IPS-11a (cell line): Measurements from ENCODE around the gene SRD5A3.
"Not testable (repeated sequence)": the region's sequence is repeated elsewhere in the genome, so short reads cannot be mapped to it uniquely, and the experiment has no call there.

Source experiments
- H3K4me3 ChIP-seq: one replicate; pipeline ENCODE4 v1.5.1; 2013; ENCODE audit warnings: low read depth, low read length, control low read depth

The SRD5A3 gene

GRCh38 chr4:55345054-55345453, 988 bp upstream of the SRD5A3 start:
- H3K4me3 ChIP-seq, result no peak overlapping the region

GRCh38 chr4:55346851-55347255, 811 bp downstream of the SRD5A3 start:
- peak overlapping the region; percentile 65 for H3K4me3 ChIP-seq

- no peak overlapping the region for H3K4me3 ChIP-seq
Observed at GRCh38 chr4:55347610-55348228, 1.7 kb downstream of the SRD5A3 start.

GRCh38 chr4:55348466-55348865, 2.4 kb downstream of the SRD5A3 start:
- no peak overlapping the region for H3K4me3 ChIP-seq

GRCh38 chr4:55350870-55351269, 4.8 kb downstream of the SRD5A3 start:
- not testable (repeated sequence) for H3K4me3 ChIP-seq

GRCh38 chr4:55351824-55352223, 5.8 kb downstream of the SRD5A3 start:
- H3K4me3 ChIP-seq, result no peak overlapping the region

- no peak overlapping the region for H3K4me3 ChIP-seq
Observed at GRCh38 chr4:55352726-55353125, 6.7 kb downstream of the SRD5A3 start.

GRCh38 chr4:55353228-55353747, 7.2 kb downstream of the SRD5A3 start:
- not testable (repeated sequence) for H3K4me3 ChIP-seq

GRCh38 chr4:55354648-55355047, 8.6 kb downstream of the SRD5A3 start:
- H3K4me3 ChIP-seq, result no peak overlapping the region

- H3K4me3 ChIP-seq, result no peak overlapping the region
Observed at GRCh38 chr4:55355555-55355954, 9.5 kb downstream of the SRD5A3 start.

- no peak overlapping the region for H3K4me3 ChIP-seq
Observed at GRCh38 chr4:55356991-55357461, 11.0 kb downstream of the SRD5A3 start.

- no peak overlapping the region for H3K4me3 ChIP-seq
Observed at GRCh38 chr4:55358246-55358645, 12.2 kb downstream of the SRD5A3 start.

- H3K4me3 ChIP-seq, result no peak overlapping the region
Observed at GRCh38 chr4:55358668-55359067, 12.6 kb downstream of the SRD5A3 start.

GRCh38 chr4:55359397-55359916, 13.4 kb downstream of the SRD5A3 start:
- no peak overlapping the region for H3K4me3 ChIP-seq

- not testable (repeated sequence) for H3K4me3 ChIP-seq
Observed at GRCh38 chr4:55362938-55363337, 16.9 kb downstream of the SRD5A3 start.

- no peak overlapping the region for H3K4me3 ChIP-seq
Observed at GRCh38 chr4:55363691-55364351, 17.8 kb downstream of the SRD5A3 start.

- H3K4me3 ChIP-seq, result no peak overlapping the region
Observed at GRCh38 chr4:55364691-55365344, 18.8 kb downstream of the SRD5A3 start.

GRCh38 chr4:55365345-55365728, 19.3 kb downstream of the SRD5A3 start:
- H3K4me3 ChIP-seq, result no peak overlapping the region

- H3K4me3 ChIP-seq, result no peak overlapping the region
Observed at GRCh38 chr4:55366621-55367020, 20.6 kb downstream of the SRD5A3 start.

- H3K4me3 ChIP-seq, result no peak overlapping the region
Observed at GRCh38 chr4:55367084-55367722, 21.2 kb downstream of the SRD5A3 start.

GRCh38 chr4:55369968-55370367, 23.9 kb downstream of the SRD5A3 start:
- no peak overlapping the region for H3K4me3 ChIP-seq
